HEK293 (cell line): Measurements from ENCODE around the gene MATN4.

Experiments
- CTCF ChIA-PET: fragments of 350-600 bp; formaldehyde crosslinking; extraction: SDS; loops from one replicate; lab custom pipeline; 2021; ENCODE audit warnings: antibody characterized with exemption; lab: Yijun Ruan, JAX
- POLR2A ChIA-PET: fragments of 300-600 bp; formaldehyde crosslinking; extraction: SDS; loops from one replicate; lab custom pipeline; 2020; ENCODE audit warnings: antibody characterized with exemption, inconsistent platforms; lab: Yijun Ruan, JAX
- H3K27ac ChIP-seq: fragments of 200-500 bp; sonication (Bioruptor generic); 2 replicates; pipeline ENCODE4 v1.5.1; 2014; ENCODE audit warnings: low read depth, low read length, control low read depth, inconsistent platforms; ENCODE audit errors: extremely low read depth
- H3K36me3 ChIP-seq, 2 experiments: fragments of 200-500 bp in 1 of 2; sonication (Bioruptor generic) in 1 of 2; 1 replicate in 1 of 2; 2 replicates in 1 of 2; pipeline ENCODE4 v1.5.1; 2014 to 2017; ENCODE audit warnings: inconsistent platforms in 2 of 2, low read length in 2 of 2; ENCODE audit not compliant: control insufficient read depth in 2 of 2, insufficient read depth in 1 of 2
- H3K4me1 ChIP-seq: fragments of 200-500 bp; sonication (Bioruptor generic); 2 replicates; pipeline ENCODE4 v1.5.1; 2014; ENCODE audit warnings: mild to moderate bottlenecking, low read length, inconsistent platforms; ENCODE audit not compliant: control insufficient read depth, insufficient read depth
- H3K4me3 ChIP-seq: 2 replicates; pipeline ENCODE4 v1.5.1; 2011; ENCODE audit warnings: low read depth, mild to moderate bottlenecking, control low read depth, low read length, moderate library complexity
- H3K9me3 ChIP-seq: fragments of 200-500 bp; sonication (Bioruptor generic); 2 replicates; pipeline ENCODE4 v1.5.1; 2014; ENCODE audit warnings: low read depth, low read length, inconsistent platforms; ENCODE audit not compliant: control insufficient read depth, insufficient read depth
- GLI2 ChIP-seq: fragments of 450-650 bp; formaldehyde crosslinking; IDR thresholded peaks from 2 replicates; pipeline ENCODE4; 2017; ENCODE audit warnings: missing biosample characterization, missing genetic modification characterization, low read depth, borderline replicate concordance
- GLI4 ChIP-seq: fragments of 450-650 bp; formaldehyde crosslinking; IDR thresholded peaks from 2 replicates; pipeline ENCODE4 v1.5.1; 2016; ENCODE audit warnings: missing biosample characterization, missing genetic modification characterization
- IKZF3 ChIP-seq: fragments of 450-650 bp; IDR thresholded peaks from 2 replicates; pipeline ENCODE4 v1.5.0; 2018; ENCODE audit warnings: missing biosample characterization, mild to moderate bottlenecking, missing genetic modification characterization, moderate library complexity
- MYNN ChIP-seq: fragments of 450-650 bp; formaldehyde crosslinking; IDR thresholded peaks from 2 replicates; pipeline ENCODE4 v1.5.1; 2016; ENCODE audit warnings: missing biosample characterization, missing genetic modification characterization, borderline replicate concordance
- WT1 ChIP-seq: fragments of 450-650 bp; formaldehyde crosslinking; IDR thresholded peaks from 2 replicates; pipeline ENCODE4 v1.5.1; 2016; ENCODE audit warnings: missing biosample characterization, missing genetic modification characterization
- ZFP3 ChIP-seq: fragments of 450-650 bp; formaldehyde crosslinking; IDR thresholded peaks from 2 replicates; pipeline ENCODE4 v1.5.1; 2016; ENCODE audit warnings: low read depth, missing biosample characterization, missing genetic modification characterization
- ZNF146 ChIP-seq: fragments of 450-650 bp; formaldehyde crosslinking; IDR thresholded peaks from 2 replicates; pipeline ENCODE4 v1.5.1; 2016; ENCODE audit warnings: missing biosample characterization, missing genetic modification characterization
- ZNF239 ChIP-seq: fragments of 450-650 bp; formaldehyde crosslinking; IDR thresholded peaks from 2 replicates; pipeline ENCODE4 v1.5.1; 2016; ENCODE audit warnings: missing biosample characterization, missing genetic modification characterization
- ZNF311 ChIP-seq: fragments of 450-650 bp; formaldehyde crosslinking; IDR thresholded peaks from 2 replicates; pipeline ENCODE4 v1.5.1; 2017; ENCODE audit warnings: missing biosample characterization, missing genetic modification characterization, borderline replicate concordance
- ZNF350 ChIP-seq: fragments of 450-650 bp; formaldehyde crosslinking; IDR thresholded peaks from 2 replicates; pipeline ENCODE4 v1.5.0; 2017; ENCODE audit warnings: missing biosample characterization, mild to moderate bottlenecking, missing genetic modification characterization
- ZNF404 ChIP-seq: fragments of 450-650 bp; formaldehyde crosslinking; IDR thresholded peaks from 2 replicates; pipeline ENCODE4 v1.5.1; 2017; ENCODE audit warnings: missing biosample characterization, missing genetic modification characterization
- ZNF530 ChIP-seq: fragments of 450-650 bp; formaldehyde crosslinking; IDR thresholded peaks from 2 replicates; pipeline ENCODE4 v1.5.1; 2016; ENCODE audit warnings: low read depth, missing biosample characterization, missing genetic modification characterization
- ZNF558 ChIP-seq: fragments of 450-650 bp; formaldehyde crosslinking; IDR thresholded peaks from 2 replicates; pipeline ENCODE4 v1.5.1; 2016; ENCODE audit warnings: missing biosample characterization, missing genetic modification characterization
- ZNF596 ChIP-seq: fragments of 450-650 bp; IDR thresholded peaks from 2 replicates; pipeline ENCODE4 v1.5.0; 2018; ENCODE audit warnings: missing biosample characterization, mild to moderate bottlenecking, missing genetic modification characterization, moderate library complexity
- ZNF623 ChIP-seq: fragments of 450-650 bp; formaldehyde crosslinking; IDR thresholded peaks from 2 replicates; pipeline ENCODE4 v1.5.1; 2016; ENCODE audit warnings: missing biosample characterization, missing genetic modification characterization
- ZNF629 ChIP-seq: fragments of 450-650 bp; formaldehyde crosslinking; IDR thresholded peaks from 2 replicates; pipeline ENCODE4 v1.5.1; 2017; ENCODE audit warnings: missing biosample characterization, missing genetic modification characterization
- ZNF660 ChIP-seq: fragments of 450-650 bp; IDR thresholded peaks from 2 replicates; pipeline ENCODE4 v1.5.1; 2018; ENCODE audit warnings: missing biosample characterization, mild to moderate bottlenecking, missing genetic modification characterization
- ZNF701 ChIP-seq: fragments of 450-650 bp; formaldehyde crosslinking; IDR thresholded peaks from 2 replicates; pipeline ENCODE4 v1.5.1; 2016; ENCODE audit warnings: missing biosample characterization, missing genetic modification characterization
- ZNF785 ChIP-seq: fragments of 450-650 bp; formaldehyde crosslinking; IDR thresholded peaks from 2 replicates; pipeline ENCODE4 v1.5.1; 2016; ENCODE audit warnings: missing biosample characterization, missing genetic modification characterization
- ZNF791 ChIP-seq: fragments of 450-650 bp; formaldehyde crosslinking; IDR thresholded peaks from 2 replicates; pipeline ENCODE4 v1.5.1; 2016; ENCODE audit warnings: missing biosample characterization, missing genetic modification characterization
- ZSCAN16 ChIP-seq: fragments of 450-650 bp; formaldehyde crosslinking; IDR thresholded peaks from 2 replicates; pipeline ENCODE4 v1.5.1; 2016; ENCODE audit warnings: missing biosample characterization, missing genetic modification characterization
- TF ChIP-seq, protein P1 (sequence below): fragments of 450-650 bp; formaldehyde crosslinking; IDR thresholded peaks from 2 replicates; pipeline ENCODE4 v1.5.1; 2016; ENCODE audit warnings: missing biosample characterization, missing genetic modification characterization
- TF ChIP-seq, protein P2 (sequence below): fragments of 450-650 bp; formaldehyde crosslinking; conservative IDR thresholded peaks from 2 replicates; pipeline ENCODE4 v1.5.1; 2016; ENCODE audit warnings: low read depth, missing biosample characterization, missing genetic modification characterization
- TF ChIP-seq, protein P3 (sequence below): fragments of 450-650 bp; formaldehyde crosslinking; IDR thresholded peaks from 2 replicates; pipeline ENCODE4 v1.5.1; 2016; ENCODE audit warnings: missing biosample characterization, missing genetic modification characterization
- TF ChIP-seq, protein P4 (sequence below): fragments of 450-650 bp; formaldehyde crosslinking; IDR thresholded peaks from 2 replicates; pipeline ENCODE4 v1.5.1; 2016; ENCODE audit warnings: missing biosample characterization, missing genetic modification characterization, borderline replicate concordance

The MATN4 gene

DNA sequence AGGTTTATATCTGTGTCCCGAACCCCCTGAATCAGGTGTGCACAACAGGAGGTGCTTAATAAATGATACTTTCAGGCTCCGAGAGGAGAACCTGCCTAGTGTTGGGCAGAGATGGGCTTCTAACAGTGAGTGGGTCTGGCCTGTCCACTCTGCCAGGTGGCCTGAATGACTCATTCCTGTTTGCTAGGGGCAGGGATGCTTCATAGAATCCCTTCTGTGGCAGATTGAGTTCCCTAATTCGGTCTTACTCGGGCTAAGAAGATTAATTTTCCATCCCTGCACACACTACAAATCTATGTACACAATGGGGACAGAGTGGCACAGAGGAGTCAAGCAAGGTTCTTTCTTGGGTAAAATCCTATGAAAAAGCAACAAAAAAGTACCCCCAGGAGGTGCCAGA is 20.4 kb upstream of the MATN4 start (continued):
- TF ChIP-seq ZNF785 (no peak), GLI4 (tag by site-specific recombination) (no peak), ZNF791 (tag by site-specific recombination) (no peak), ZNF623 (tag by site-specific recombination) (no peak), ZNF660 (tag by site-specific recombination) (no peak)
- TF ChIP-seq, protein P1, sequence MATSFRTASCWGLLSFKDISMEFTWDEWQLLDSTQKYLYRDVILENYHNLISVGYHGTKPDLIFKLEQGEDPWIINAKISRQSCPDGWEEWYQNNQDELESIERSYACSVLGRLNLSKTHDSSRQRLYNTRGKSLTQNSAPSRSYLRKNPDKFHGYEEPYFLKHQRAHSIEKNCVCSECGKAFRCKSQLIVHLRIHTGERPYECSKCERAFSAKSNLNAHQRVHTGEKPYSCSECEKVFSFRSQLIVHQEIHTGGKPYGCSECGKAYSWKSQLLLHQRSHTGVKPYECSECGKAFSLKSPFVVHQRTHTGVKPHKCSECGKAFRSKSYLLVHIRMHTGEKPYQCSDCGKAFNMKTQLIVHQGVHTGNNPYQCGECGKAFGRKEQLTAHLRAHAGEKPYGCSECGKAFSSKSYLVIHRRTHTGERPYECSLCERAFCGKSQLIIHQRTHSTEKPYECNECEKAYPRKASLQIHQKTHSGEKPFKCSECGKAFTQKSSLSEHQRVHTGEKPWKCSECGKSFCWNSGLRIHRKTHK (tag by site-specific recombination), result no peak

DNA sequence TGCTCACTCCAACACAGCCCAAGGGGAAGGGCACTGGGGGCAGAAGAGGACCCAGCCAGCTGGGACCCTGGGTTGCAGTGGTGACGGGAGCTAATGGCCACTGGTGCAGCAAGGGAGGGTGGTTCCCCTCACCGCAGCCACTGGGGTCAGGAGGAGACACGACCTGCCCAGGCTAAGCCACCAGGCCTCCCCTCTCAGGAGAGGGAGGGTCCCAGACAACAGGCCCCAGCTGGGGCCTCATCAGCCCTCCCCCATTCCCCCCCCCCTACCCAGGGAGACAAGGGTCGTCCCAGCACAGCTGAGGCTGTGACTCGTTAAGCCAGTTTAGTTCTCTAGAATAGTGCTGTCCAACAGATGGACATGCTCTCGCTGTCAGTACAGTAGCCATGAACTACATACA is 17.3 kb upstream of the MATN4 start:
- H3K4me3 ChIP-seq, result no peak overlapping the region
- ChIA-PET POLR2A (no interaction called here), CTCF (interaction anchor here (0.5 to 1.7 kb wide), 6 partner anchors 9 to 445 kb away, joined by 3 to 5 read pairs (median 4); partner anchors contain the start of gene SYS1)
- no peak overlapping the region for H3K27ac ChIP-seq
- H3K9me3 ChIP-seq, result no peaks in the 10 kb centered on the region
- H3K36me3 ChIP-seq, result peaks cover 0 to 39% of the 10 kb centered on the region in 2 experiments; a peak in 1 of 3 replicates
- no peak for TF ChIP-seq ZNF530 (tag by site-specific recombination)
- TF ChIP-seq ZNF596 (tag by site-specific recombination), result no peak
- TF ChIP-seq ZNF404 (tag by site-specific recombination), result no peak
- TF ChIP-seq, protein P2, sequence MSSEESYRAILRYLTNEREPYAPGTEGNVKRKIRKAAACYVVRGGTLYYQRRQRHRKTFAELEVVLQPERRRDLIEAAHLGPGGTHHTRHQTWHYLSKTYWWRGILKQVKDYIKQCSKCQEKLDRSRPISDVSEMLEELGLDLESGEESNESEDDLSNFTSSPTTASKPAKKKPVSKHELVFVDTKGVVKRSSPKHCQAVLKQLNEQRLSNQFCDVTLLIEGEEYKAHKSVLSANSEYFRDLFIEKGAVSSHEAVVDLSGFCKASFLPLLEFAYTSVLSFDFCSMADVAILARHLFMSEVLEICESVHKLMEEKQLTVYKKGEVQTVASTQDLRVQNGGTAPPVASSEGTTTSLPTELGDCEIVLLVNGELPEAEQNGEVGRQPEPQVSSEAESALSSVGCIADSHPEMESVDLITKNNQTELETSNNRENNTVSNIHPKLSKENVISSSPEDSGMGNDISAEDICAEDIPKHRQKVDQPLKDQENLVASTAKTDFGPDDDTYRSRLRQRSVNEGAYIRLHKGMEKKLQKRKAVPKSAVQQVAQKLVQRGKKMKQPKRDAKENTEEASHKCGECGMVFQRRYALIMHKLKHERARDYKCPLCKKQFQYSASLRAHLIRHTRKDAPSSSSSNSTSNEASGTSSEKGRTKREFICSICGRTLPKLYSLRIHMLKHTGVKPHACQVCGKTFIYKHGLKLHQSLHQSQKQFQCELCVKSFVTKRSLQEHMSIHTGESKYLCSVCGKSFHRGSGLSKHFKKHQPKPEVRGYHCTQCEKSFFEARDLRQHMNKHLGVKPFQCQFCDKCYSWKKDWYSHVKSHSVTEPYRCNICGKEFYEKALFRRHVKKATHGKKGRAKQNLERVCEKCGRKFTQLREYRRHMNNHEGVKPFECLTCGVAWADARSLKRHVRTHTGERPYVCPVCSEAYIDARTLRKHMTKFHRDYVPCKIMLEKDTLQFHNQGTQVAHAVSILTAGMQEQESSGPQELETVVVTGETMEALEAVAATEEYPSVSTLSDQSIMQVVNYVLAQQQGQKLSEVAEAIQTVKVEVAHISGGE (tag by site-specific recombination), result no peak
- H3K4me1 ChIP-seq, result no peaks in the 10 kb centered on the region; the same call in 1 of the 2 replicates

DNA sequence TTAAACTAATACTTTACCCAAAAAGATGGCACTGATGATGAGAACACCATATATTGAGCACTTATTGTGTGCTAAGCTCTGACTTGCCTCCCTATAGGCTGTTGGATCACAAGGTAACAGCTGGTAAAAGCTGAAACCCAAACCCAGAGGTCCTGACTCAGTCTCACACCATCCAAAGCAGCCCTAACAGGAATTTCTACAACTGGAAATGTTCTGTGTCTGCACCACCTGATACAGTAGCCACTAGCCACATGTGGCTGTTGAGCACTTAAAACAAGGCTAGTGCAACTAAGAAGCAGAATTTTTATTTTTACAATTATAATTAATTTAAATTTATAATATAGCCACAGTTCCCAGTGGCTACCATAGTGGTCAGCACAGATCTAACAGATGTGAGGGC is 15.6 kb upstream of the MATN4 start:
- ChIA-PET CTCF (interaction anchor here (0.7 to 2.5 kb wide), 3 partner anchors 48 to 113 kb away, joined by 4 to 25 read pairs (median 6); no protein-coding TSS in a partner anchor), POLR2A (interaction anchor here (1.3 to 1.4 kb wide), 2 partner anchors 24 to 113 kb away, joined by 3 to 7 read pairs; no protein-coding TSS in a partner anchor)
- no peak overlapping the region for H3K4me3 ChIP-seq
- peaks cover 0 to 23% of the 10 kb centered on the region in 2 experiments; a peak in 1 of 3 replicates for H3K36me3 ChIP-seq
- no peaks in the 10 kb centered on the region for H3K9me3 ChIP-seq
- TF ChIP-seq ZNF629 (tag by site-specific recombination), result no peak
- no peak for TF ChIP-seq GLI2 (tag by site-specific recombination)
- no peak for TF ChIP-seq ZNF239
- no peak for TF ChIP-seq ZNF146 (tag by site-specific recombination)
- TF ChIP-seq GLI4 (tag by site-specific recombination), result no peak
- no peak for TF ChIP-seq ZNF311 (tag by site-specific recombination)
- TF ChIP-seq ZNF701, result no peak
- TF ChIP-seq, protein P3, sequence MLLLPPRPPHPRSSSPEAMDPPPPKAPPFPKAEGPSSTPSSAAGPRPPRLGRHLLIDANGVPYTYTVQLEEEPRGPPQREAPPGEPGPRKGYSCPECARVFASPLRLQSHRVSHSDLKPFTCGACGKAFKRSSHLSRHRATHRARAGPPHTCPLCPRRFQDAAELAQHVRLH (tag by site-specific recombination), result no peak
- no peak for TF ChIP-seq ZNF404 (tag by site-specific recombination)
- no peak for TF ChIP-seq WT1
- no peak for TF ChIP-seq ZFP3 (tag by site-specific recombination)
- no peak for TF ChIP-seq ZNF350 (tag by site-specific recombination)
- TF ChIP-seq MYNN (tag by site-specific recombination), result no peak
- TF ChIP-seq, protein P4, sequence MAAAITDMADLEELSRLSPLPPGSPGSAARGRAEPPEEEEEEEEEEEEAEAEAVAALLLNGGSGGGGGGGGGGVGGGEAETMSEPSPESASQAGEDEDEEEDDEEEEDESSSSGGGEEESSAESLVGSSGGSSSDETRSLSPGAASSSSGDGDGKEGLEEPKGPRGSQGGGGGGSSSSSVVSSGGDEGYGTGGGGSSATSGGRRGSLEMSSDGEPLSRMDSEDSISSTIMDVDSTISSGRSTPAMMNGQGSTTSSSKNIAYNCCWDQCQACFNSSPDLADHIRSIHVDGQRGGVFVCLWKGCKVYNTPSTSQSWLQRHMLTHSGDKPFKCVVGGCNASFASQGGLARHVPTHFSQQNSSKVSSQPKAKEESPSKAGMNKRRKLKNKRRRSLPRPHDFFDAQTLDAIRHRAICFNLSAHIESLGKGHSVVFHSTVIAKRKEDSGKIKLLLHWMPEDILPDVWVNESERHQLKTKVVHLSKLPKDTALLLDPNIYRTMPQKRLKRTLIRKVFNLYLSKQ (tag by site-specific recombination), result no peak
- no peak for TF ChIP-seq IKZF3 (tag by site-specific recombination)
- TF ChIP-seq ZSCAN16 (tag by site-specific recombination), result no peak
- no peak for TF ChIP-seq ZNF558 (tag by site-specific recombination)
- no peaks in the 10 kb centered on the region; the same call in 1 of the 2 replicates for H3K4me1 ChIP-seq
- no peak overlapping the region for H3K27ac ChIP-seq
